ENCODE results near the gene CAMK1D. TPM values are rescaled to one million over a fixed set of nuclear protein-coding genes. Genes with fewer than 3 reads are reported as not detected.

The CAMK1D gene
- total and polyA plus RNA-seq, 2 of the 4 experiments (the other 2 are of a cell fraction) = 5.0 to 5.3 TPM

DNA sequence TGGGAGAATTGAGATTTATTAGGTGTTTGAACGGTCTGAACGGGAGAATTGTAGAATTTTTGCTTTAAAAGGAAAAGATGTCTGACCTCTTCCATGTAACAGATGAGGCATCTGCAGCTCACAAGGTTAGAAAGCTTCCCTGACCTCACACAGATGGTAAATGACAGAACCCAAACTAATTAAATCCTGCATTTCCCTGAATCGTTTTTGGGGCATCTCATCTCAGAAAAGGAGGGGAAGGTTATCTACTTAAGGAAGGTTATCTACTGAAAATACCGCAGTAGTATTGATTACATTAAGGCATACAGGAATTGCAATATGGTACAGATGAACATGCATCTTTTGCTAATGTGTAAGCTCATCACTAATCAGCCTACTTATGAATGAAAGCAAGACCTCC lies 373.9 kb downstream of the CAMK1D start:
- CTCF ChIA-PET = no interaction called here
- no TSS peak for BruUV-seq (replicated peaks)

More for the DNA sequence above, 373.9 kb downstream of the CAMK1D start:
- POLR2A ChIA-PET (ENCODE audit: unreplicated experiment) = no interaction called here
- Histone ChIP-seq H3K9ac (ENCODE audit: low read depth, low read length) (no peak overlapping the region), H4K20me1 (ENCODE audit: insufficient read depth, low read length) (no peaks in the 10 kb centered on the region), H2BK20ac (ENCODE audit: low read depth, low read length) (no peak overlapping the region), H3K23ac (ENCODE audit: low read depth, low read length) (no peak overlapping the region), H3K27ac (ENCODE audit: insufficient read depth, low read length) (no peak overlapping the region), H3K18ac (ENCODE audit: low read depth, low read length) (no peak overlapping the region), H3K14ac (replicated peaks; ENCODE audit: low read depth, low read length) (no peak overlapping the region), H3K4me1 (ENCODE audit: control insufficient read depth, insufficient read depth, low read length) (peaks cover 8% of the 10 kb centered on the region), H3K27me3 (ENCODE audit: control insufficient read depth, insufficient read depth, low read length) (no peaks in the 10 kb centered on the region), H2AK9ac (replicated peaks; ENCODE audit: low read depth, low read length, poor library complexity) (no peak overlapping the region), H4K5ac (ENCODE audit: low read depth, low read length) (no peak overlapping the region), H3K9me3 (ENCODE audit: control insufficient read depth, insufficient read depth, low read length) (no peaks in the 10 kb centered on the region), H2BK5ac (ENCODE audit: low read depth, low read length, poor library complexity, severe bottlenecking) (no peak overlapping the region), H2AK5ac (ENCODE audit: low read depth, low read length) (no peak overlapping the region), H3K36me3 (ENCODE audit: control insufficient read depth, insufficient read depth, low read length) (no peaks in the 10 kb centered on the region), H2BK15ac (ENCODE audit: low read depth, low read length) (no peak overlapping the region), H3K4me3 (ENCODE audit: insufficient read depth, low read depth, low read length) (no peak overlapping the region), H3K9me1 (ENCODE audit: insufficient read depth, low read length) (0 out of 2 replicates have a peak, but pooled peaks cover 4% of the 10 kb centered on the region), H3K4ac (ENCODE audit: low read depth, low read length) (no peak overlapping the region), H4K8ac (ENCODE audit: low read depth in 2 of 2, low read length in 2 of 2) (no peak overlapping the region), H4K91ac (ENCODE audit: insufficient read depth, low read depth, low read length) (no peak overlapping the region), H2AFZ (replicated peaks; ENCODE audit: low read length, poor library complexity) (no peak overlapping the region), H2BK120ac (ENCODE audit: low read depth, low read length) (no peak overlapping the region), H3K79me1 (ENCODE audit: low read depth in 1 of 2, low read length in 2 of 2) (no peaks in the 10 kb centered on the region), H3K56ac (ENCODE audit: extremely low read depth, insufficient read depth, low read length) (no peak overlapping the region), H3K4me2 (ENCODE audit: low read depth, low read length) (no peak overlapping the region)
- no peak for TF ChIP-seq USF2 (IDR thresholded peaks at IDR 0.05; ENCODE audit: low read depth, low read length)
- no peak for TF ChIP-seq ELK1 (IDR thresholded peaks at IDR 0.05; ENCODE audit: borderline replicate concordance, low read depth, low read length)
- no peak for TF ChIP-seq SMC3 (IDR thresholded peaks at IDR 0.05; ENCODE audit: low read depth, low read length)
- no peak for TF ChIP-seq RCOR1 (IDR thresholded peaks at IDR 0.05; ENCODE audit: insufficient replicate concordance, low read length)
- no peak for TF ChIP-seq NFE2L2 (IDR thresholded peaks at IDR 0.05; ENCODE audit: low read depth, low read length)
- TF ChIP-seq CEBPB (IDR thresholded peaks at IDR 0.05; ENCODE audit: low read depth, low read length) = no peak
- no peak for TF ChIP-seq FOS (IDR thresholded peaks at IDR 0.05; ENCODE audit: low read depth, low read length)
- TF ChIP-seq MXI1 (IDR thresholded peaks at IDR 0.05; ENCODE audit: borderline replicate concordance, low read depth, low read length) = no peak
- intact Hi-C loops (cut with micrococcal nuclease) = no loop called here
- DNase-seq (no peak), ATAC-seq (ENCODE audit: low read depth) (no peak)
- WGBS, 2 experiments (ENCODE audit: extremely low coverage in 2 of 2, insufficient read length in 1 of 2) = 100% methylated on average over 2 of the region's 4 CpGs; no CpG with 5 or more reads in 1 of the 2 experiments
- dilution Hi-C loops (cut with HindIII; ENCODE audit: low sequenced_read_pairs, unreplicated experiment) = no loop called here
- in situ Hi-C loops (cut with MboI; ENCODE audit: low sequenced_read_pairs) = loop anchor here (25.0 kb wide), 1 partner anchor 339 kb away; no protein-coding TSS in a partner anchor

Measured in IMR-90 (cell line).